ENCODE results near the gene OR13C3. TPM values are rescaled to one million over a fixed set of nuclear protein-coding genes. Genes with fewer than 3 reads are reported as not detected.

OR13C3 gene
- polyA plus RNA-seq, 4 donors: not detected

Other genes with a start within 250 kb of the OR13C3 start
- not detected for gene OR13F1, start 32.6 kb downstream of the OR13C3 start, polyA plus RNA-seq (ENCODE audit: insufficient read length in 4 of 4)
- gene OR13C4, start 9.6 kb downstream of the OR13C3 start, polyA plus RNA-seq (ENCODE audit: insufficient read length in 4 of 4): not detected
- not detected for gene OR13C8, start 32.3 kb upstream of the OR13C3 start, polyA plus RNA-seq (ENCODE audit: insufficient read length in 4 of 4)
- gene OR13C5, start 62.6 kb upstream of the OR13C3 start, polyA plus RNA-seq (ENCODE audit: insufficient read length in 4 of 4): under 1 TPM in 1 of 4 donors, not detected in 3; 0.36 TPM
- under 1 TPM in 1 of 4 donors, not detected in 3; 0.10 TPM for gene OR13C2, start 68.8 kb upstream of the OR13C3 start, polyA plus RNA-seq (ENCODE audit: insufficient read length in 4 of 4)
- gene OR13C9, start 81.3 kb upstream of the OR13C3 start, polyA plus RNA-seq (ENCODE audit: insufficient read length in 4 of 4): not detected
- not detected for gene OR13D1, start 157.7 kb upstream of the OR13C3 start, polyA plus RNA-seq (ENCODE audit: insufficient read length in 4 of 4)
- 10 to 100 TPM; 53.4 to 65.6 (median 61.0) TPM for gene NIPSNAP3A, start 210.8 kb upstream of the OR13C3 start, polyA plus RNA-seq (ENCODE audit: insufficient read length in 4 of 4)
- 10 to 100 TPM; 11.2 to 13.2 (median 11.7) TPM for gene NIPSNAP3B, start 227.3 kb upstream of the OR13C3 start, polyA plus RNA-seq (ENCODE audit: insufficient read length in 4 of 4)

Data from right renal pelvis (tissue), 4 donors.